ENCODE results near the gene NPHS2. TPM values are rescaled to one million over a fixed set of nuclear protein-coding genes. Genes with fewer than 3 reads are reported as not detected.
"Not testable (repeated sequence)": the region's sequence is repeated elsewhere in the genome, so short reads cannot be mapped to it uniquely, and the experiment has no call there.

NPHS2 gene
- total RNA-seq, 1 experiment from 2014 or later: not detected

DNA sequence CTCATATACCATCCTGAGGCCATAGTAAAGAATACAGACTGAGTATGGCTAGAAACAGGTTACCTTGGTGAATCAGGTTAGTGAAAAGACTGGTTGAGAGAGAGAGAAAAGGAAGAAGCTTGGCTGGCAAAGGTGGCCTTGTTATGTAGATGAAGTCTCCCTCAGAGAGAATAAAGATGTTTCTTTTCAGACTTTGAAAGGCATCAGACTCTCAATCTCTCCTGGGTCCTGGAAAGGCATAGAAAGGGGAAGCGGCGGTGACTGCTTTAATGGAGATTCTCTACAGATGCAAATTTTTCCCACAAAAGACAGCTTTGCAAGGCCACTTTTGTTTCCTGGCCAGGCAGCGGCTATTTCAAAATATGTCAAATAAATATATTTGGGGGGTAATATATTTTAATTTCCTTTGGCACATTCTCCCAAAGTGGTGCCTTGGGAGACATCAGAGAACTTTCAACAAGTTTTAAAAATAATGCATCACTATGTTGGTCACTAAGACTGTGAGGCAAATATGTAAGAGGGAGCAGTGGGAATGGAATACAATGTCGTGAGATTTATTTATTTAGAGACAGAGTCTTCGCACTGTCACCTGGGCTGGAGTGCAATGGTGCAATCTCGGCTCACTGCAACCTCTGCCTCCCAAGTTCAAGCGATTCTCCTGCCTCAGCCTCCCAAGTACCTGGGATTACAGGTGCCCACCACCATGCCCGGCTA, 46.1 kb downstream of the NPHS2 start (continued):
- TF ChIP-seq, protein P1, sequence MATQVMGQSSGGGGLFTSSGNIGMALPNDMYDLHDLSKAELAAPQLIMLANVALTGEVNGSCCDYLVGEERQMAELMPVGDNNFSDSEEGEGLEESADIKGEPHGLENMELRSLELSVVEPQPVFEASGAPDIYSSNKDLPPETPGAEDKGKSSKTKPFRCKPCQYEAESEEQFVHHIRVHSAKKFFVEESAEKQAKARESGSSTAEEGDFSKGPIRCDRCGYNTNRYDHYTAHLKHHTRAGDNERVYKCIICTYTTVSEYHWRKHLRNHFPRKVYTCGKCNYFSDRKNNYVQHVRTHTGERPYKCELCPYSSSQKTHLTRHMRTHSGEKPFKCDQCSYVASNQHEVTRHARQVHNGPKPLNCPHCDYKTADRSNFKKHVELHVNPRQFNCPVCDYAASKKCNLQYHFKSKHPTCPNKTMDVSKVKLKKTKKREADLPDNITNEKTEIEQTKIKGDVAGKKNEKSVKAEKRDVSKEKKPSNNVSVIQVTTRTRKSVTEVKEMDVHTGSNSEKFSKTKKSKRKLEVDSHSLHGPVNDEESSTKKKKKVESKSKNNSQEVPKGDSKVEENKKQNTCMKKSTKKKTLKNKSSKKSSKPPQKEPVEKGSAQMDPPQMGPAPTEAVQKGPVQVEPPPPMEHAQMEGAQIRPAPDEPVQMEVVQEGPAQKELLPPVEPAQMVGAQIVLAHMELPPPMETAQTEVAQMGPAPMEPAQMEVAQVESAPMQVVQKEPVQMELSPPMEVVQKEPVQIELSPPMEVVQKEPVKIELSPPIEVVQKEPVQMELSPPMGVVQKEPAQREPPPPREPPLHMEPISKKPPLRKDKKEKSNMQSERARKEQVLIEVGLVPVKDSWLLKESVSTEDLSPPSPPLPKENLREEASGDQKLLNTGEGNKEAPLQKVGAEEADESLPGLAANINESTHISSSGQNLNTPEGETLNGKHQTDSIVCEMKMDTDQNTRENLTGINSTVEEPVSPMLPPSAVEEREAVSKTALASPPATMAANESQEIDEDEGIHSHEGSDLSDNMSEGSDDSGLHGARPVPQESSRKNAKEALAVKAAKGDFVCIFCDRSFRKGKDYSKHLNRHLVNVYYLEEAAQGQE (IDR thresholded peaks at IDR 0.05; ENCODE audit: low read depth): no peak
- TF ChIP-seq EZH2 (IDR thresholded peaks at IDR 0.05): no peak
- TF ChIP-seq, protein P2, sequence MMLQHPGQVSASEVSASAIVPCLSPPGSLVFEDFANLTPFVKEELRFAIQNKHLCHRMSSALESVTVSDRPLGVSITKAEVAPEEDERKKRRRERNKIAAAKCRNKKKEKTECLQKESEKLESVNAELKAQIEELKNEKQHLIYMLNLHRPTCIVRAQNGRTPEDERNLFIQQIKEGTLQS (IDR thresholded peaks at IDR 0.05): no peak

DNA sequence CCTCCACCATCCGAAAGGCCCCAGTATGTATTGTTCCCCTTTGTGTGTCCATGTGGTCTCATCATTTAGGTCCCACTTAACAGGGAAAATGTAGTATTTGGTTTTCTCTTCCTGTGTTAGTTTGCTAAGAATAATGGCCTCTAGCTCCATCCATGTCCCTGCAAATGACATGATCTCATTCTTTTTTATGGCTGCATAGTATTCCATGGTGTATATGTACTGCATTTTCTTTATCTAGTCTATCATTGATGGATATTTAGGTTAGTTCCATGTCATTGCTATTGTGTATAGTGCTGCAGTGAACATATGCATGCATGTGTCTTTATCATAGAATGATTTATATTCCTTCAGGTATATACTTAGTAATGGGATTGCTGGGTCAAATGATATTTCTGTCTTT, 57.2 kb downstream of the NPHS2 start:
- H3K27ac ChIP-seq (ENCODE audit: low read depth, low read length); intact Hi-C loops (cut with micrococcal nuclease); H3K9me3 ChIP-seq (ENCODE audit: control insufficient read depth in 1 of 2, insufficient read depth in 1 of 2, low read depth in 1 of 2, low read length in 2 of 2); H4K20me1 ChIP-seq (ENCODE audit: insufficient read depth); H3K4me1 ChIP-seq (ENCODE audit: control insufficient read depth in 1 of 2, insufficient read depth in 2 of 2, low read length in 2 of 2); RAD21 ChIA-PET (ENCODE audit: low non-redundant PET in 1 of 2, low total read pairs in 2 of 2, uncharacterized antibody in 2 of 2, unreplicated experiment in 2 of 2); ATAC-seq; H3K9me2 ChIP-seq (ENCODE audit: insufficient read depth); H3K4me2 ChIP-seq (ENCODE audit: low read length); POLR2A ChIA-PET; H3K4me3 ChIP-seq (replicated peaks in 1 of 2; ENCODE audit: low read depth in 1 of 2, low read length in 2 of 2); BruUV-seq (replicated peaks); H3K27me3 ChIP-seq (ENCODE audit: insufficient read depth, low read length); DNase-seq (ENCODE audit: low read depth, low spot score); H3K36me3 ChIP-seq (ENCODE audit: control insufficient read depth in 1 of 2, insufficient read depth in 2 of 2, low read length in 2 of 2); H2AFZ ChIP-seq (ENCODE audit: low read depth, low read length, poor library complexity, severe bottlenecking); CTCF ChIA-PET; H3K9ac ChIP-seq (ENCODE audit: low read length); H3K79me2 ChIP-seq (ENCODE audit: insufficient read depth, low read length): not testable (repeated sequence)

Data from HCT116 (cell line).